MM.1S (cell line): ENCODE measurements around the gene PRKRIP1.
"Not testable (repeated sequence)": the region's sequence is repeated elsewhere in the genome, so short reads cannot be mapped to it uniquely, and the experiment has no call there.

ENCODE experiments used
- DNase-seq: peaks from one replicate; pipeline ENCODE4 v3.0.0-alpha.2; 2015
- H2AFZ ChIP-seq: fragments of 300-600 bp; sonication (generic); 2 replicates; pipeline ENCODE4 v1.6.0; 2016; ENCODE audit warnings: antibody characterized with exemption, low read length
- H3F3A ChIP-seq: fragments of 300-600 bp; sonication (generic); 2 replicates; pipeline ENCODE4 v1.6.1; 2016; ENCODE audit warnings: mild to moderate bottlenecking, antibody characterized with exemption, low read length, moderate library complexity, mixed read lengths; ENCODE audit not compliant: insufficient read depth
- H3K27ac ChIP-seq: fragments of 300-600 bp; sonication (generic); 2 replicates; pipeline ENCODE4 v1.5.1; 2016; ENCODE audit warnings: mild to moderate bottlenecking, low read length
- H3K27me3 ChIP-seq: fragments of 300-600 bp; sonication (generic); replicated peaks from 2 replicates; pipeline ENCODE4 v1.6.0; 2016; ENCODE audit warnings: low read length; ENCODE audit not compliant: insufficient read depth
- H3K36me3 ChIP-seq: fragments of 300-600 bp; sonication (generic); replicated peaks from 2 replicates; pipeline ENCODE4 v1.6.1; 2016; ENCODE audit warnings: mild to moderate bottlenecking, low read length, mixed read lengths; ENCODE audit not compliant: insufficient read depth
- H3K4me1 ChIP-seq: fragments of 300-600 bp; sonication (generic); 2 replicates; pipeline ENCODE4 v1.6.1; 2016; ENCODE audit warnings: low read length, mixed read lengths
- H3K4me2 ChIP-seq: fragments of 300-600 bp; sonication (generic); 2 replicates; pipeline ENCODE4 v1.6.0; 2016; ENCODE audit warnings: low read depth, low read length
- H3K4me3 ChIP-seq: fragments of 300-600 bp; sonication (generic); 2 replicates; pipeline ENCODE4 v1.5.1; 2016; ENCODE audit warnings: low read length, mixed read lengths
- H3K79me2 ChIP-seq: fragments of 300-600 bp; sonication (generic); 2 replicates; pipeline ENCODE4 v1.6.1; 2016; ENCODE audit warnings: mixed run types, low read length, mixed read lengths
- H3K9ac ChIP-seq: fragments of 300-600 bp; sonication (generic); 2 replicates; pipeline ENCODE4 v1.6.1; 2016; ENCODE audit warnings: low read length, mixed read lengths
- H3K9me2 ChIP-seq: fragments of 300-600 bp; sonication (generic); replicated peaks from 2 replicates; pipeline ENCODE4 v1.6.1; 2016; ENCODE audit warnings: mild to moderate bottlenecking, low read length, mixed read lengths; ENCODE audit not compliant: insufficient read depth
- H3K9me3 ChIP-seq: fragments of 300-600 bp; sonication (generic); replicated peaks from 2 replicates; pipeline ENCODE4 v1.6.1; 2016; ENCODE audit warnings: mild to moderate bottlenecking, low read length, mixed read lengths; ENCODE audit not compliant: insufficient read depth
- H4K20me1 ChIP-seq: fragments of 300-600 bp; sonication (generic); 2 replicates; pipeline ENCODE4 v1.6.1; 2016; ENCODE audit warnings: mild to moderate bottlenecking, low read length, moderate library complexity, mixed read lengths; ENCODE audit not compliant: insufficient read depth
- EZH2 ChIP-seq: fragments of 300-600 bp; sonication (generic); optimal IDR thresholded peaks from 2 replicates; pipeline ENCODE3; 2017; ENCODE audit warnings: low read depth, mild to moderate bottlenecking, antibody characterized with exemption, low read length, mixed read lengths
- EZH2phosphoT487 ChIP-seq: fragments of 300-600 bp; sonication (generic); IDR thresholded peaks from 2 replicates; pipeline ENCODE4 v1.6.1; 2018; ENCODE audit warnings: antibody characterized with exemption, low read length
- TF ChIP-seq, protein P1 (sequence below): fragments of 300-600 bp; sonication (generic); IDR thresholded peaks from 2 replicates; pipeline ENCODE4 v1.5.1; 2016; ENCODE audit warnings: antibody characterized with exemption, low read length, mixed read lengths

PRKRIP1 gene, protein sequence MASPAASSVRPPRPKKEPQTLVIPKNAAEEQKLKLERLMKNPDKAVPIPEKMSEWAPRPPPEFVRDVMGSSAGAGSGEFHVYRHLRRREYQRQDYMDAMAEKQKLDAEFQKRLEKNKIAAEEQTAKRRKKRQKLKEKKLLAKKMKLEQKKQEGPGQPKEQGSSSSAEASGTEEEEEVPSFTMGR

GRCh38 chr7:102395873-102396709 is at the start of gene PRKRIP1:
Gene PRKRIP1 (plus strand): TSS chr7:102396363. CDS start chr7:102396412, 49 bp downstream.
- Histone ChIP-seq H3K36me3 (peaks cover 3% of the 10 kb centered on the region; the same call in 1 of the 2 replicates), H3K4me1 (peaks cover 12% of the 10 kb centered on the region), H3F3A (peaks cover 11% of the 10 kb centered on the region), H3K9me2 (no peaks in the 10 kb centered on the region), H2AFZ (peak within 1 kb of the TSS; percentile 49), H3K79me2 (peaks cover 44% of the 10 kb centered on the region), H3K9me3 (no peaks in the 10 kb centered on the region), H3K27ac (peak within 1 kb of the TSS; percentile 62), H3K27me3 (no peaks in the 10 kb centered on the region), H3K9ac (peak within 1 kb of the TSS; percentile 95), H3K4me2 (peak within 1 kb of the TSS; percentile 91), H3K4me3 (peak within 1 kb of the TSS; percentile 100), H4K20me1 (no peaks in the 10 kb centered on the region)
- TF ChIP-seq EZH2phosphoT487 (no peak), EZH2 (no peak)
- TF ChIP-seq, protein P1, sequence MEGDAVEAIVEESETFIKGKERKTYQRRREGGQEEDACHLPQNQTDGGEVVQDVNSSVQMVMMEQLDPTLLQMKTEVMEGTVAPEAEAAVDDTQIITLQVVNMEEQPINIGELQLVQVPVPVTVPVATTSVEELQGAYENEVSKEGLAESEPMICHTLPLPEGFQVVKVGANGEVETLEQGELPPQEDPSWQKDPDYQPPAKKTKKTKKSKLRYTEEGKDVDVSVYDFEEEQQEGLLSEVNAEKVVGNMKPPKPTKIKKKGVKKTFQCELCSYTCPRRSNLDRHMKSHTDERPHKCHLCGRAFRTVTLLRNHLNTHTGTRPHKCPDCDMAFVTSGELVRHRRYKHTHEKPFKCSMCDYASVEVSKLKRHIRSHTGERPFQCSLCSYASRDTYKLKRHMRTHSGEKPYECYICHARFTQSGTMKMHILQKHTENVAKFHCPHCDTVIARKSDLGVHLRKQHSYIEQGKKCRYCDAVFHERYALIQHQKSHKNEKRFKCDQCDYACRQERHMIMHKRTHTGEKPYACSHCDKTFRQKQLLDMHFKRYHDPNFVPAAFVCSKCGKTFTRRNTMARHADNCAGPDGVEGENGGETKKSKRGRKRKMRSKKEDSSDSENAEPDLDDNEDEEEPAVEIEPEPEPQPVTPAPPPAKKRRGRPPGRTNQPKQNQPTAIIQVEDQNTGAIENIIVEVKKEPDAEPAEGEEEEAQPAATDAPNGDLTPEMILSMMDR = no peak
- peak; percentile 100 for DNase-seq

DNA sequence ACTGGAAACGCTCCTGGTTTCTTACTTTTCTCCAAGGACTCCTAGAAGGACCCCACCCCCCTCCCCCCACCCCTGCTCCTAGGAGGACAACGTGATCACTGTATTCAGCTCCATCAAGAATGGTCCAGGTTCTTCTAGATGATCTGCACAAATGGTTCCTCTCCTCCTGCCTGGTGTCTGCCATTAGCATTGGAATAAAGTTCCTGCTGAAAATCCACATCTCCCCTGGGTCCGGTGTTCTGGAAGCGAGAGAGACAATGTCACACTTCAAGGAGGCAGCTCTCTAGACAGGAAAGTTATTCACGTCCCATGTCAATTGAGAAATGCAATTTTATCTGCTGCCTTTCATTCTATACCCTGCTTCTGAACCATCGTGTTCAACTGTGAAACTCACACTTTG is 49.2 kb upstream of the PRKRIP1 start:
- H3K9me3 ChIP-seq, H3K27ac ChIP-seq, H3K79me2 ChIP-seq, H4K20me1 ChIP-seq, DNase-seq, H3K9ac ChIP-seq, H3K4me2 ChIP-seq, H3K9me2 ChIP-seq, H3K4me3 ChIP-seq, H3K27me3 ChIP-seq, H3F3A ChIP-seq, H3K36me3 ChIP-seq, H3K4me1 ChIP-seq, H2AFZ ChIP-seq: not testable (repeated sequence)

GRCh38 chr7:102356344-102356743 is 39.8 kb upstream of the PRKRIP1 start, which contains the start of gene SPDYE6:
Gene SPDYE6 (minus strand): TSS chr7:102356444. CDS start chr7:102356023, 421 bp downstream.
- H3K36me3 ChIP-seq, H3K9me2 ChIP-seq, H3K27ac ChIP-seq, DNase-seq, H3K79me2 ChIP-seq, H3K4me2 ChIP-seq, H2AFZ ChIP-seq, H3F3A ChIP-seq, H3K27me3 ChIP-seq, H4K20me1 ChIP-seq, H3K9me3 ChIP-seq, H3K9ac ChIP-seq, H3K4me1 ChIP-seq, H3K4me3 ChIP-seq: not testable (repeated sequence)

- not testable (repeated sequence) for H3K36me3 ChIP-seq, H4K20me1 ChIP-seq, H3K4me1 ChIP-seq, H3F3A ChIP-seq, H3K9me2 ChIP-seq, H3K27me3 ChIP-seq, H3K9me3 ChIP-seq
- DNase-seq = peak; percentile 100
- peaks cover 32% of the 10 kb centered on the region for H3K79me2 ChIP-seq
- H2AFZ ChIP-seq = 0 out of 2 replicates have a peak overlapping the region, but pooled peaks have one; percentile 39
- H3K9ac ChIP-seq = peak overlapping the region; percentile 80
- peak overlapping the region; percentile 21; the same call in 1 of the 2 replicates for H3K4me2 ChIP-seq
- H3K4me3 ChIP-seq = peak overlapping the region; percentile 71
- H3K27ac ChIP-seq = peak overlapping the region; percentile 39; the same call in 1 of the 2 replicates
- TF ChIP-seq, protein P1 = peak; percentile 30
Measured at GRCh38 chr7:102363549-102364393, 32.4 kb upstream of the PRKRIP1 start.

GRCh38 chr7:102364394-102364886 is 31.7 kb upstream of the PRKRIP1 start:
- not testable (repeated sequence) for H3K9me2 ChIP-seq, H3K4me1 ChIP-seq, H4K20me1 ChIP-seq, H3K27ac ChIP-seq, H3K27me3 ChIP-seq, H3K9me3 ChIP-seq, H2AFZ ChIP-seq, DNase-seq, H3F3A ChIP-seq, H3K36me3 ChIP-seq
- peaks cover 32% of the 10 kb centered on the region for H3K79me2 ChIP-seq
- 0 out of 2 replicates have a peak overlapping the region, but pooled peaks have one; percentile 21 for H3K4me2 ChIP-seq
- H3K4me3 ChIP-seq = peak overlapping the region; percentile 71
- H3K9ac ChIP-seq = peak overlapping the region; percentile 80
